ENCODE data around the gene SYT15.
"Not testable (repeated sequence)": the region's sequence is repeated elsewhere in the genome, so short reads cannot be mapped to it uniquely, and the experiment has no call there.

Gene SYT15

GRCh38 chr10:46560952-46561351 is 18.0 kb upstream of the SYT15 start:
- Histone ChIP-seq H3K9me3 (ENCODE audit: control insufficient read depth, insufficient read depth, low read depth, low read length) (no peaks in the 10 kb centered on the region), H3K27ac (ENCODE audit: extremely low read depth, low read depth, low read length) (no peak overlapping the region), H3K36me3 (ENCODE audit: control insufficient read depth in 2 of 2, insufficient read depth in 1 of 2, low read length in 2 of 2) (no peaks in the 10 kb centered on the region), H3K4me3 (ENCODE audit: low read depth, low read length) (no peak overlapping the region), H3K4me1 (ENCODE audit: control insufficient read depth, insufficient read depth, low read length) (no peaks in the 10 kb centered on the region)
- CTCF ChIA-PET: interaction anchor here (0.6 to 1.2 kb wide), 5 partner anchors 16 to 332 kb away, joined by 3 to 5 read pairs (median 4); no protein-coding TSS in a partner anchor
- POLR2A ChIA-PET: no interaction called here
- TF ChIP-seq ZNF670 (tag by site-specific recombination; IDR thresholded peaks at IDR 0.05; ENCODE audit: low read depth): no peak
- TF ChIP-seq ZNF140 (tag by site-specific recombination; IDR thresholded peaks at IDR 0.05): peak; percentile 1; the same call in 1 of the 2 replicates
- TF ChIP-seq ZBTB11 (tag by site-specific recombination; conservative IDR thresholded peaks at IDR 0.05; ENCODE audit: low read depth): no peak

- H3K4me3 ChIP-seq (ENCODE audit: low read depth, low read length); H3K36me3 ChIP-seq (ENCODE audit: control insufficient read depth in 2 of 2, insufficient read depth in 1 of 2, low read length in 2 of 2); H3K4me1 ChIP-seq (ENCODE audit: control insufficient read depth, insufficient read depth, low read length); POLR2A ChIA-PET; H3K9me3 ChIP-seq (ENCODE audit: control insufficient read depth, insufficient read depth, low read depth, low read length); H3K27ac ChIP-seq (ENCODE audit: extremely low read depth, low read depth, low read length): not testable (repeated sequence)
- CTCF ChIA-PET: interaction anchor here (0.6 to 1.8 kb wide), 3 partner anchors 13 to 27 kb away, joined by 3 to 4 read pairs (median 3); no protein-coding TSS in a partner anchor
- TF ChIP-seq ZNF654 (tag by site-specific recombination; IDR thresholded peaks at IDR 0.05; ENCODE audit: low read depth): peak; percentile 63
- TF ChIP-seq CTCF (tag by site-specific recombination; IDR thresholded peaks at IDR 0.05): peak; percentile 78
These were observed 13.2 kb upstream of the SYT15 start for GRCh38 chr10:46565591-46566332.

GRCh38 chr10:46567151-46567550 is 11.8 kb upstream of the SYT15 start:
- CTCF ChIA-PET; H3K36me3 ChIP-seq (ENCODE audit: control insufficient read depth in 2 of 2, insufficient read depth in 1 of 2, low read length in 2 of 2); H3K9me3 ChIP-seq (ENCODE audit: control insufficient read depth, insufficient read depth, low read depth, low read length); POLR2A ChIA-PET; H3K4me1 ChIP-seq (ENCODE audit: control insufficient read depth, insufficient read depth, low read length); H3K4me3 ChIP-seq (ENCODE audit: low read depth, low read length); H3K27ac ChIP-seq (ENCODE audit: extremely low read depth, low read depth, low read length): not testable (repeated sequence)

GRCh38 chr10:46570655-46571054 is 8.3 kb upstream of the SYT15 start:
- H3K36me3 ChIP-seq (ENCODE audit: control insufficient read depth in 2 of 2, insufficient read depth in 1 of 2, low read length in 2 of 2); CTCF ChIA-PET; POLR2A ChIA-PET; H3K4me1 ChIP-seq (ENCODE audit: control insufficient read depth, insufficient read depth, low read length); H3K4me3 ChIP-seq (ENCODE audit: low read depth, low read length); H3K9me3 ChIP-seq (ENCODE audit: control insufficient read depth, insufficient read depth, low read depth, low read length); H3K27ac ChIP-seq (ENCODE audit: extremely low read depth, low read depth, low read length): not testable (repeated sequence)

GRCh38 chr10:46572765-46573164 is 6.2 kb upstream of the SYT15 start:
- H3K4me1 ChIP-seq (ENCODE audit: control insufficient read depth, insufficient read depth, low read length); H3K27ac ChIP-seq (ENCODE audit: extremely low read depth, low read depth, low read length); H3K4me3 ChIP-seq (ENCODE audit: low read depth, low read length); H3K36me3 ChIP-seq (ENCODE audit: control insufficient read depth in 2 of 2, insufficient read depth in 1 of 2, low read length in 2 of 2); POLR2A ChIA-PET; H3K9me3 ChIP-seq (ENCODE audit: control insufficient read depth, insufficient read depth, low read depth, low read length); CTCF ChIA-PET: not testable (repeated sequence)

GRCh38 chr10:46573314-46573713 is 5.6 kb upstream of the SYT15 start:
- CTCF ChIA-PET; H3K27ac ChIP-seq (ENCODE audit: extremely low read depth, low read depth, low read length); POLR2A ChIA-PET; H3K4me3 ChIP-seq (ENCODE audit: low read depth, low read length); H3K4me1 ChIP-seq (ENCODE audit: control insufficient read depth, insufficient read depth, low read length); H3K36me3 ChIP-seq (ENCODE audit: control insufficient read depth in 2 of 2, insufficient read depth in 1 of 2, low read length in 2 of 2); H3K9me3 ChIP-seq (ENCODE audit: control insufficient read depth, insufficient read depth, low read depth, low read length): not testable (repeated sequence)

- H3K9me3 ChIP-seq (ENCODE audit: control insufficient read depth, insufficient read depth, low read depth, low read length); CTCF ChIA-PET; H3K4me1 ChIP-seq (ENCODE audit: control insufficient read depth, insufficient read depth, low read length); POLR2A ChIA-PET; H3K4me3 ChIP-seq (ENCODE audit: low read depth, low read length); H3K27ac ChIP-seq (ENCODE audit: extremely low read depth, low read depth, low read length); H3K36me3 ChIP-seq (ENCODE audit: control insufficient read depth in 2 of 2, insufficient read depth in 1 of 2, low read length in 2 of 2): not testable (repeated sequence)
These were observed 5.0 kb upstream of the SYT15 start for GRCh38 chr10:46573884-46574283.

- H3K9me3 ChIP-seq (ENCODE audit: control insufficient read depth, insufficient read depth, low read depth, low read length); H3K36me3 ChIP-seq (ENCODE audit: control insufficient read depth in 2 of 2, insufficient read depth in 1 of 2, low read length in 2 of 2); POLR2A ChIA-PET; H3K27ac ChIP-seq (ENCODE audit: extremely low read depth, low read depth, low read length); H3K4me1 ChIP-seq (ENCODE audit: control insufficient read depth, insufficient read depth, low read length); CTCF ChIA-PET; H3K4me3 ChIP-seq (ENCODE audit: low read depth, low read length): not testable (repeated sequence)
These were observed 1.1 kb upstream of the SYT15 start for GRCh38 chr10:46577624-46578473.

Measured in HEK293 (cell line).